Hepatocyte (in vitro differentiated cells): ENCODE results near the gene COL21A1.

Experiments used
- EZH2 ChIP-seq: fragments of 200-600 bp; sonication (generic); IDR thresholded peaks from 2 replicates; pipeline ENCODE4 v1.6.1; 2016; ENCODE audit warnings: antibody characterized with exemption, mild to moderate bottlenecking, borderline replicate concordance
- EZH2phosphoT487 ChIP-seq: fragments of 200-600 bp; sonication (generic); IDR thresholded peaks from one replicate; pipeline ENCODE4 v1.6.1; 2018; ENCODE audit warnings: antibody characterized with exemption, mild to moderate bottlenecking, low read depth, moderate library complexity; ENCODE audit not compliant: unreplicated experiment, severe bottlenecking
- TF ChIP-seq, protein P1 (sequence below): fragments of 200-600 bp; sonication (generic); IDR thresholded peaks from 2 replicates; pipeline ENCODE4 v1.5.1; 2016; ENCODE audit warnings: antibody characterized with exemption, mild to moderate bottlenecking; ENCODE audit not compliant: poor library complexity

DNA sequence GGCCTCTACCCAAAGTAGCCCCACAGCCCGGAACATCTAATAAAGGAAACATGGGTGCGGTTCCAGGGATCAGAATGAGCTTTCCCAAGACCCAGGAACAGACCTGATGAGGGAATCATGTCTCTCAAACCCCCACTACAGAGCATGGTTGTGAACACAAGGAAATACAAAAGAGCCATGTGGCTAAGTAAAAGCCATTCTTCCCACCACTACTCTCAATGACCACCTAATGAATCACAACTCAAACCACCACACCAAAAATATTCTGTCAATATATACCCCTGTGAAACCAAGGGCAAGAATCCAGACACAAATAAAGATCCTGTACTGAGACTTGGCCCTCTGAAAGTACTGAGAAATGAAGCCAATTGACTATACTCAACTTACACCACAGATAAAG lies 20.9 kb upstream of the COL21A1 start:
- TF ChIP-seq EZH2, result no peak
- TF ChIP-seq EZH2phosphoT487, result no peak
- TF ChIP-seq, protein P1, sequence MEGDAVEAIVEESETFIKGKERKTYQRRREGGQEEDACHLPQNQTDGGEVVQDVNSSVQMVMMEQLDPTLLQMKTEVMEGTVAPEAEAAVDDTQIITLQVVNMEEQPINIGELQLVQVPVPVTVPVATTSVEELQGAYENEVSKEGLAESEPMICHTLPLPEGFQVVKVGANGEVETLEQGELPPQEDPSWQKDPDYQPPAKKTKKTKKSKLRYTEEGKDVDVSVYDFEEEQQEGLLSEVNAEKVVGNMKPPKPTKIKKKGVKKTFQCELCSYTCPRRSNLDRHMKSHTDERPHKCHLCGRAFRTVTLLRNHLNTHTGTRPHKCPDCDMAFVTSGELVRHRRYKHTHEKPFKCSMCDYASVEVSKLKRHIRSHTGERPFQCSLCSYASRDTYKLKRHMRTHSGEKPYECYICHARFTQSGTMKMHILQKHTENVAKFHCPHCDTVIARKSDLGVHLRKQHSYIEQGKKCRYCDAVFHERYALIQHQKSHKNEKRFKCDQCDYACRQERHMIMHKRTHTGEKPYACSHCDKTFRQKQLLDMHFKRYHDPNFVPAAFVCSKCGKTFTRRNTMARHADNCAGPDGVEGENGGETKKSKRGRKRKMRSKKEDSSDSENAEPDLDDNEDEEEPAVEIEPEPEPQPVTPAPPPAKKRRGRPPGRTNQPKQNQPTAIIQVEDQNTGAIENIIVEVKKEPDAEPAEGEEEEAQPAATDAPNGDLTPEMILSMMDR, result no peak
